Fibroblast of pulmonary artery (primary cell): ENCODE results near the gene MAST4.

Source experiments
- DNase-seq: peaks from one replicate; pipeline ENCODE4 v3.0.0-alpha.2; 2010; ENCODE audit warnings: low read depth
- H3K4me3 ChIP-seq: replicated peaks from 2 replicates; pipeline ENCODE4 v1.5.1; 2011; ENCODE audit warnings: low read depth, mild to moderate bottlenecking, control low read depth, low read length, moderate library complexity
- TF ChIP-seq, protein P1 (sequence below): IDR thresholded peaks from 2 replicates; pipeline ENCODE4 v1.5.1; 2011; ENCODE audit warnings: mild to moderate bottlenecking, control low read depth, low read length, inconsistent platforms; ENCODE audit errors: missing control alignments

The MAST4 gene

DNA sequence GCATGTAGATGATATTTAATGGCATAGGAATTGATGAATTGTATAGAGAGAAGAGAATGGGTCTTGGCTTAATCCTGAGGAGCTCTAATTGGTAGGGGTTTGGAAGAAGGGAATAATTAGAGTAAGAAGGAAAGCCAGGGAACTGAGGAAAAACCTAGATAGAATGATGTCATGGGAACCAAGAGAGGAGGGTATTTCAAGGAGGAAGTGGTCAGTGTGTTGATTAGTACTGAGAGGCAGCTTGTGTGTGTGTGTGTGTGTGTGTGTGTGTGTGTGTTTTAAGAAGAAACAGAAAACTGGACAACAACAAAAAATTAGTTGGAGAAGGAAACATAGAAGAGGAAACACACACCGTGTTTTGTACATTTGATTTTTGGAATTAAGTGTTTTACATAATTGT is 42.8 kb downstream of the MAST4 start:
- no peak overlapping the region for H3K4me3 ChIP-seq
- DNase-seq = no peak
- TF ChIP-seq, protein P1, sequence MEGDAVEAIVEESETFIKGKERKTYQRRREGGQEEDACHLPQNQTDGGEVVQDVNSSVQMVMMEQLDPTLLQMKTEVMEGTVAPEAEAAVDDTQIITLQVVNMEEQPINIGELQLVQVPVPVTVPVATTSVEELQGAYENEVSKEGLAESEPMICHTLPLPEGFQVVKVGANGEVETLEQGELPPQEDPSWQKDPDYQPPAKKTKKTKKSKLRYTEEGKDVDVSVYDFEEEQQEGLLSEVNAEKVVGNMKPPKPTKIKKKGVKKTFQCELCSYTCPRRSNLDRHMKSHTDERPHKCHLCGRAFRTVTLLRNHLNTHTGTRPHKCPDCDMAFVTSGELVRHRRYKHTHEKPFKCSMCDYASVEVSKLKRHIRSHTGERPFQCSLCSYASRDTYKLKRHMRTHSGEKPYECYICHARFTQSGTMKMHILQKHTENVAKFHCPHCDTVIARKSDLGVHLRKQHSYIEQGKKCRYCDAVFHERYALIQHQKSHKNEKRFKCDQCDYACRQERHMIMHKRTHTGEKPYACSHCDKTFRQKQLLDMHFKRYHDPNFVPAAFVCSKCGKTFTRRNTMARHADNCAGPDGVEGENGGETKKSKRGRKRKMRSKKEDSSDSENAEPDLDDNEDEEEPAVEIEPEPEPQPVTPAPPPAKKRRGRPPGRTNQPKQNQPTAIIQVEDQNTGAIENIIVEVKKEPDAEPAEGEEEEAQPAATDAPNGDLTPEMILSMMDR = no peak

DNA sequence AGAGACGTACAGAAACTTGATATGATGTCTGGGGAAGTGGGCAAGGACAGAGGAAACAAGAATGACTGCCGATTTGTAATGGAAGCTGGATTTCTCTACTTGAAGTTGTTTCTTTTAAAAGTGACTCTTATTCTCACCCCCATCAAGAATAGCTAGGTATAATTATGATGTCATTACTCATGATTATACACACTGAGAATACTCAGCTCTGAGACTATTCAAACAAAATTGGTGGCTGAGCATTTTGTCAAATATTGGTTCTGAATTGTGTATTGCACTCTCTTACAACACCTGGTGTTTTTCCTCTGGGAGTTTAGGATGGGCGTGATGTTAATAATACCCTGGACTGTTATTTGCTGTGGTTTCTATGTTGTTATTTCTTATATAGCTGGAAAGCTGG is 46.3 kb downstream of the MAST4 start:
- DNase-seq = no peak
- no peak overlapping the region for H3K4me3 ChIP-seq
- TF ChIP-seq, protein P1 = no peak

DNA sequence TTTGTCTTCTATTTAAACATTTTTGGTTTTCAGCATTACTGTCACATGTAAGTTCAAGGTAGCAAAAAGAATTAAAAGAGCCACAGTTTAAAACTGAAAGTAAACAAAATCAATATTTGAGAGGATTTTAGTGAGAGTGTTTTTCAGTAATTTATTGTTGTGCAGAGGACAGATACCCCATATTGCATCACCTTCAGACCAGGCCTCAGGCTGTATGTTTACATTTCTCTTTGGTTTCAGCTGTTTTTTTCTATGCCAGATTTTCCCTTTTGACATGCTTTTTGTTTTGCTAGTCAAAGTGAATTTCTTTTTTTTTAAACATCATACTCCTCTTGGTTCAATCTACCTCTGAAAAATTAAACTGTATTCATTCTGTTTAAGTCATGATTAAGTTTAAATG is 47.2 kb downstream of the MAST4 start:
- TF ChIP-seq, protein P1 = no peak
- no peak for DNase-seq
- H3K4me3 ChIP-seq = no peak overlapping the region

DNA sequence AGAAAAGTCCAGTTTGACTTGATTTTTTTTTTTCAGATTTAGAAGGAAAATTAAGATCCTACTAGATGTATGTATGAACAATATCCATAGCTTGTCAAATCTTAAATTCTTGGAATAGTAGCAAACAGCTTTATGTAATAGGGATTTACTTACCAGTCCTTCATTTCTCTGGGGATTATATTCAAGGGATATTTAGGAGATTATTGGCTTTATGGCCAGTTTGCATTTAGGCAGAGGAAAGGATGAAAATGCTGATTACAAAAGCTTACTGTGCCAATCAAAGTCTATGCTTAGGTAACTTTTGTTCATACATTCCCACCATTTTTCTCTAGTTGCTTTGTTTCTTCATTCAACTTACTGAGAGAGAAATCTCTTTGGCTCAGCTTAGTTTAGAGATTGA is 47.9 kb downstream of the MAST4 start:
- H3K4me3 ChIP-seq = no peak overlapping the region
- TF ChIP-seq, protein P1 = no peak
- DNase-seq = no peak

DNA sequence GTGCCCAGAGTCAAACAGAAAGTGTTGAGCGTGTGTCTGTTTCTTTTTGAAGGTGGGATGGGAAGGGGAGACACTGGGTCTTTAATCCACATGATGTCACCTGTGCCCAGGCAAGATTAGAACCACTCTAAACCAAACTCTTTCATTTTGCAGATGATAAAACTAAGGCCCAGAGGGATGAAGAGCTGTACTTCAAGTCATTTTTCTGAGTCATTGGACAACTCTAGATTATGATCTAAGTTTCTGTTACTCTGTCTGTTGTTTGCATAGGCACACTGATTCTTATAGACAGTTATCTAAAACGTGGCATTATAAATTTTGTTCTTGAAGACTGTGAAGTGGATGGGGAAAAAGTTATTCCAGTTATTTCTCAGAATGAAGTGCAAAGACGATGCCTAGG is 48.8 kb downstream of the MAST4 start:
- DNase-seq = no peak
- TF ChIP-seq, protein P1 = no peak

DNA sequence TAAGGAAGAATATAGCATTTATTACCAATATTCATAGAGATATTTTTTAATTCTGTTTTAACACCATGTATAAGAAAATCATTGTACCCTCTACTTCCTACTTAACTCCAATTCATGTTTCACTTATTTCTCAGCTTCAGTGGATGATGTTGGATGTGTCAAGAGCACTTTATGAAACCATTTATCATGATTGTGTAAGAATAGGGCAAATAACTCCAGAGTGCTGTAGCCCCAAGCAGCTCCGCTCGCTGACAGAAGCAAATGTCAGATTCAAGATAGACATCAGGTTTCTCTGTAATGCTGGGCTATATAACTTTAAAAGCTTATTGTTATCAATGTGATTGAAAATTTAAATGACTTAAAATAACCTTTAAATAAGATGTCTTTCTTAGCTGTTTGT is 50.4 kb downstream of the MAST4 start:
- H3K4me3 ChIP-seq = no peak overlapping the region
- DNase-seq = peak; percentile 46
- TF ChIP-seq, protein P1 = no peak

More for the DNA sequence above, 48.8 kb downstream of the MAST4 start:
- H3K4me3 ChIP-seq = no peak overlapping the region

DNA sequence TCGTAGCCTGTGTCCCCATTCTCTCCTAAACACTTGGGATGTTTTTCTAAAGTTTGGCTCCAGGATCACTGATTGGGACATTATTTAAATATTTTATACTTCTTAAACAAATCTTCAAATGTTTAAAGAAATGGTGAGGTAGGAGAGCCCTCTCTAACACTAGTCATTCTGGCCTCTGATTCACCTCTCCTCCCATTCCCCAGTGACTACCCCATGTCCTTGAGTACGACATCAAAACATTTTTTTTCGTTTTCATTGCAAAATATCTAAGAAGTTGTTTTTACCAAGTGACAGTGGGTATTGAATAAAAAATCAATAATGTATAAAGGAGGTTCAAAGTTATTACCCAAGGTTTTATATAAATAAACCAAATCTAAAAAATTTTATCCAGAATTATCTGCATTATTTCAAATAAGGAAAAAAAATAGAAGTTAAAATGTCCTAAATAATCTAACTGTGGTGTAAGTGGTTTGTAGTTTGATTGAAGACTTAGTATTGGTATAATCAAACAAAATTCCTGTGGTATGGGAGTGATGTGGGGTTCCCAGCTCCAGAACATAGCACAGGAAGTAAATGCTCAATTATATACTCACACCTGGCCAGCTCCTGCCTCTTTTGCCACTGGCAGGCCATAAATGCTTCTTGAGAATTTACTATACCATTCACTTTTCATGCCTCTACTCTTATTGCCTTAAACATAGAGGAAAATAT is 51.1 kb downstream of the MAST4 start:
- no peak for DNase-seq
- TF ChIP-seq, protein P1 = no peak

More for the DNA sequence above, 51.1 kb downstream of the MAST4 start:
- H3K4me3 ChIP-seq = no peak overlapping the region
